GM21717 (cell line): ENCODE data around the gene TTC17.
"Not testable (repeated sequence)": the region's sequence is repeated elsewhere in the genome, so short reads cannot be mapped to it uniquely, and the experiment has no call there.

Experiments
- ATAC-seq: cut with Tn5 transposase; IDR thresholded peaks from one replicate; pipeline ENCODE4 v1.9.1; 2021; ENCODE audit warnings: mild to moderate bottlenecking, moderate library complexity; ENCODE audit not compliant: unreplicated experiment

The TTC17 gene, protein sequence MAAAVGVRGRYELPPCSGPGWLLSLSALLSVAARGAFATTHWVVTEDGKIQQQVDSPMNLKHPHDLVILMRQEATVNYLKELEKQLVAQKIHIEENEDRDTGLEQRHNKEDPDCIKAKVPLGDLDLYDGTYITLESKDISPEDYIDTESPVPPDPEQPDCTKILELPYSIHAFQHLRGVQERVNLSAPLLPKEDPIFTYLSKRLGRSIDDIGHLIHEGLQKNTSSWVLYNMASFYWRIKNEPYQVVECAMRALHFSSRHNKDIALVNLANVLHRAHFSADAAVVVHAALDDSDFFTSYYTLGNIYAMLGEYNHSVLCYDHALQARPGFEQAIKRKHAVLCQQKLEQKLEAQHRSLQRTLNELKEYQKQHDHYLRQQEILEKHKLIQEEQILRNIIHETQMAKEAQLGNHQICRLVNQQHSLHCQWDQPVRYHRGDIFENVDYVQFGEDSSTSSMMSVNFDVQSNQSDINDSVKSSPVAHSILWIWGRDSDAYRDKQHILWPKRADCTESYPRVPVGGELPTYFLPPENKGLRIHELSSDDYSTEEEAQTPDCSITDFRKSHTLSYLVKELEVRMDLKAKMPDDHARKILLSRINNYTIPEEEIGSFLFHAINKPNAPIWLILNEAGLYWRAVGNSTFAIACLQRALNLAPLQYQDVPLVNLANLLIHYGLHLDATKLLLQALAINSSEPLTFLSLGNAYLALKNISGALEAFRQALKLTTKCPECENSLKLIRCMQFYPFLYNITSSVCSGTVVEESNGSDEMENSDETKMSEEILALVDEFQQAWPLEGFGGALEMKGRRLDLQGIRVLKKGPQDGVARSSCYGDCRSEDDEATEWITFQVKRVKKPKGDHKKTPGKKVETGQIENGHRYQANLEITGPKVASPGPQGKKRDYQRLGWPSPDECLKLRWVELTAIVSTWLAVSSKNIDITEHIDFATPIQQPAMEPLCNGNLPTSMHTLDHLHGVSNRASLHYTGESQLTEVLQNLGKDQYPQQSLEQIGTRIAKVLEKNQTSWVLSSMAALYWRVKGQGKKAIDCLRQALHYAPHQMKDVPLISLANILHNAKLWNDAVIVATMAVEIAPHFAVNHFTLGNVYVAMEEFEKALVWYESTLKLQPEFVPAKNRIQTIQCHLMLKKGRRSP

DNA sequence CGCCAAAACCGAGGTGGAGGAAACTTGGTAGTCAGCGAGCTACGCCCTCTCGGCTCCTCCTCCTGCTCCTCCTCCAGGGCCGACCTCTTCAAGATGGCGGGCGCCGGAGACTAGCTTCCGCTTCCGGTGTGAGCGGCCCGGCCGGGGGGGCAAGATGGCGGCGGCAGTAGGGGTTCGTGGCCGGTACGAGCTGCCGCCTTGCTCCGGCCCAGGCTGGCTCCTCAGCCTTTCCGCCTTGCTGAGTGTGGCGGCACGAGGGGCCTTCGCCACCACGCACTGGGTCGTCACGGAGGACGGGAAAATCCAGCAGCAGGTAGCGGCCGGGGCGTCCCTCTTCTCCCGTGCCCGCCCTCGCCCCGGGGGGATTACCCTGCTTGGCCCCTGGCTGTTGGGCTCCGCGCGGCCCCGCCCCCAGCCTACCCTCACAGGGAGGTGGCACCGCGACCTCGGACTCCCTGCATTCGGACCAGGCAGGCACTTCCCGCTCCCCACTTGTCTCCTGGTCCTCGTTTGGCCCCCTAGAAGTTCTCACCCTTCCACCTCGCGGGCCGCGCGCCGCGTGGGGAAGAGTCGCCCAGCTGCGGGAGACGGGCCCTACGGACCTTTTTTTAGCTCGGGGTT, at the start of gene TTC17:
Gene TTC17 (plus strand): TSS at position 120 of the 621 bp plus-strand sequence. CDS start 35 bp downstream, at position 155.
- ATAC-seq = peak; percentile 95

DNA sequence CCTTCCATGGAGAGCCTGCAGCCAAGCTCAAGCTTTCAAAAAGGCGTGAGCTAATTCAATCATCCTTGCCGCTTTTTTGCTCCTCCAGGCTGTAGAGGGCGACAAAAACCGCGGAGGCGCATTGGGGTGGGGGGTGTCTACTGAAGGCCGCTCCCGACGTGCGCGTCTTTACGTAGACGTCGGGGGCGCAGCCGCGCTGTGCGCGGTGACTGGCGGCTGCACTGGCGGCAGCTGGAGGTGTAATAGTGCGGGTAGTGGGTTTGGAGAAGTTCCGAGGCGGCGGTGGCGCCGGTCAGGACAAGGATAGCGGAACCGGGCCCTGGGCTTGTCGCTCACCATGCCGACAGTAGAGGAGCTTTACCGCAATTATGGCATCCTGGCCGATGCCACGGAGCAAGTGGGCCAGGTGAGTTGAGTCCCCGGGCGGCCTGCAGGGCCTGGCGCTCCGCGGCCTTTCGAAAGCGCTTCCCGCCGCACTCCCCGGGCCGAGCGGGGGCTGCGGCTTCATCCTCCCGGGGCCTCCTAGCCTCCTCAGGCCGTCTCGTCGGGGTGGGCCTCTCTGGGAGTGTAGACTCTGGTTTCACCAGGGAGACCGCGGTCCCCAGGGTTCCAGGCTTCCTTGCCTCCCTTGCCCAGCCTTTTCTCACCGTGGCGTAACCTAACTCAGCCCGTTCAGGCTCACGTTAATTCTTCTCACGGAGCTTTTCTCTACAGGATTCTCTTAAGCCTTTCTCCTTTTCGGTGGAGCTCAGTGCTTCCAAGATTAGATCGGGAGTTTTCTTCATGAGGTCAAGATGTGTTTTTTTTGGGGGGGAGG, 46.7 kb upstream of the TTC17 start, which contains the start of gene API5:
Gene API5 (plus strand): TSS at position 206 of the 817 bp plus-strand sequence. CDS start 132 bp downstream, at position 338.
- ATAC-seq = peak; percentile 99

DNA sequence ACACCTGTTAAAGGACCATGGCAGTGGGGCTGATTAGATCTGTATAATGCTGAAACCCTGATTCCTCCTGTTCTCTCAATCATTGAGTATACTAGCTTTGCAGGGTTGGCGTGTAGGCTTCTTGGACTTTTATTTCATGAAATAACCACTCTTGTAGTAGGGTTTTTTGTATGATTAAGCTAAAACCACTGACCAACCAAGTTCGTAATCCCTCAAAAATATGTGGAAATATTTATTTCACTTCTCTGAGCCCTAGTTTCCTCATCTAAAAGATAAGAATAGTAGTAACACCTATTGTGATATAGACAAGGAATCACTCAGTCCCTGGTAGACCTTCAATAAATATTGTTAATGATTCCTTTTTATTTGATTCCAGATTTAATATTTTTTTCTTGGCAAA, 42.8 kb upstream of the TTC17 start:
- no peak for ATAC-seq

DNA sequence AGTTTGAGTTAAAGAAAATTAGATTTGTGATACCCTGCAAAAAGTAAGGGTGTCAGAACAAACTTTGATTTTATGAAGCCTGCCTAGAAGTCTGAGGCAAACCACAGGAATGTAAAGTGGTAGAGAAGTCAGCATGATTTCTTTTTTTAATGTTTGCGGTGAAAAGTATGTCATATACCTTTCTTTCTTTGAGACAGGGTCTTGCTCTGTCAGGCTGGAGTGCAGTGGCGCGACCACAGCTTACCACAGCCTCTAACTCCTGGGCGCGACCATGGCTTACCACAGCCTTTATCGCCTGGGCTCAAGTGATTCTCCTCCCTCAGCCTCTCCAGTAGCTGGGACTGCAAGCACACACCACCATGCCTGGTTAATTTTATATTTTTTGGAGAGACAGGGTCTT, 42.3 kb upstream of the TTC17 start:
- no peak for ATAC-seq

DNA sequence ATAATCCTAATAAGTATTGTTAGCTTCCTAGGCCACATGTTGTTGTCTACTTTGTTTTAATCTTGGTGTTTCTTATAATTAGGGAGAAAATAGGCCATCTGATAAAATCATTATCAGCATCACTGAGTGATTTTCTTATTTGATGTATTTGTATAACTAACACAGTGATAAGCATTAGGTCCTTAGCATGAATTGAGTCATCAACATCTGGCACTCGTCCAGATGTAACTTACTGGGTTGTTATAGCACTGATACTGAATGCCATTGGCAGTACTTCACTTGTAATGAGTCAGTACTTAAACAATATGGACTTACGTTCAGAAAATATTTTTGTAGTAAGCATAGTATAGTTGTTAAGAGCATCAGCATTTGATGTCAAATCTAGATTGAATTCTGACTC, 30.7 kb upstream of the TTC17 start:
- ATAC-seq = no peak

DNA sequence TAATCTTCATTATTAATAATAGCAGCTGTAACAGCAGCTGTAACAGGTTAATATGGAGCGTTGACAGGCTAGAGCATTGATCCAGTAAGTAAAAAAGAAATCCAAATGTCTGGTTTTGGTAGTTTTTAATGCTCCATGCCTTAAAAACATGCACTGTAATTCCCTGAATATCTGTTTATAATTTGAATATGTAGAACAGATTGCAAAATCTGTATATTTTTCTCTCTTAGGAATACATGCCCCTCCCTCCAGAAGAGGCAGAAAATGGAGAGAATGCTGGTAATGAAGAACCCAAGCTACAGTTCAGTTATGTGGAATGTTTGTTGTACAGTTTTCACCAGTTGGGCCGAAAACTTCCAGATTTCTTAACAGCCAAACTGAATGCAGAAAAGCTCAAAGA, 30.2 kb upstream of the TTC17 start:
- no peak for ATAC-seq

DNA sequence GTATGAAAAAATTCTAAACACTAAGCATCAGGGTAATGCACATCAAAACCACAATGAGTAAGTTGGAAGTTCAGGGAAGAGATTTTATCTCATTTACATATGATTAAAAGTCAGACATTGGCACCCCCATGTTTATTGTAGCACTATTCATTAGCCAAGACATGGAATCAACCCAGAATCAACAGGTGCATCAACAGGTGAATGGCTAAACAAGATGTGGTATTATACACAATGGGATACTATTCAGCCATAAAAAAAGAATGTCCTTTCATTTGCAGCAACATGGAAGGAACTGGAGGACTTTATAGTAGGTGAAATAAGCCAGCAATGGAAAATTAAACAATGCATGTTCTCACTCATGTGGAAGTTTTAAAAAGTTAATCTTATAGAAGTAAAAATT, 17.6 kb upstream of the TTC17 start:
- no peak for ATAC-seq

DNA sequence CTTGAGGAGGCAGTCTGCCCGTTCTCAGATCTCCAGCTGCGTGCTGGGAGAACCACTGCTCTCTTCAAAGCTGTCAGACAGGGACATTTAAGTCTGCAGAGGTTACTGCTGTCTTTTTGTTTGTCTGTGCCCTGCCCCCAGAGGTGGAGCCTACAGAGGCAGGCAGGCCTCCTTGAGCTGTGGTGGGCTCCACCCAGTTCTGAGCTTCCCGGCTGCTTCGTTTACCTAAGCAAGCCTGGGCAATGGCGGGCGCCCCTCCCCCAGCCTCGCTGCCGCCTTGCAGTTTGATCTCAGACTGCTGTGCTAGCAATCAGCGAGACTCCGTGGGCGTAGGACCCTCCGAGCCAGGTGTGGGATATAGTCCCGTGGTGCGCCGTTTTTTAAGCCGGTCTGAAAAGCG, 7.3 kb upstream of the TTC17 start:
- not testable (repeated sequence) for ATAC-seq

DNA sequence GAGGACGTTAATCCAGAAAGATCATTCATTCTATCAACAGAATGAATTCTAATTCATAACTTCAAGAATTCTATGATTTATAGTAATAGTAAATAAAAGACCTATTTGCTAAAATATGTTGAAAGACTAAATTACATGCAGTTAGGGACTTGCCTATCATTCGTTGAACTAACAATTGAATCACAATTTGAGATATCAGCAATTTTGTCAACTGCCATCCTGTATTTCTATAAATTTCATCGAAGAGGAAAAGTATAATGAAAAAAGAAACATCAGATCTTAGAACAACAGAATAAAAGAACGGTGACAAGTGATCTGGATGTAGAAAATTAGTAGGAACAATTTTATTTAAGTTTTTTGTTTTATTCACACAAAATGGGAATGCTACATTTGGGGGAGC, 4.4 kb upstream of the TTC17 start:
- ATAC-seq = no peak

DNA sequence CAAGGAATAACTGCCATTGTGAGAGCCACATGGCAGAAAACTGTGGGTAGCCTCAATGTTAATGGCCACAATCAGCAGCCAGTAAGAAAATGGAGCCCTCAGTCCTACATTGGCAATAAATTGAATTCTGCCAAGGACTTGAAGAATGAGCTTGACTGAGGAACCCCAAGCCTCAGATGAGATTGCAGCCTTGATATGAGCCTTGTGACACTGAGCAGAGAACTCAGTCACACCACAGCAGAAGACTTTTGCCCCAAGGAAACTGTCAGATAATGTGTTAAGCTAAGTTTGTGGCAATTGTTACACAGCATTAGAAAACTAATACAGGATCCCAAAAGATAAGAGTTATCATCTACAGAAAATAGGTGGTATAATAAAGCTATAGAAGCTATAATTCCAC, 2.4 kb upstream of the TTC17 start:
- no peak for ATAC-seq

DNA sequence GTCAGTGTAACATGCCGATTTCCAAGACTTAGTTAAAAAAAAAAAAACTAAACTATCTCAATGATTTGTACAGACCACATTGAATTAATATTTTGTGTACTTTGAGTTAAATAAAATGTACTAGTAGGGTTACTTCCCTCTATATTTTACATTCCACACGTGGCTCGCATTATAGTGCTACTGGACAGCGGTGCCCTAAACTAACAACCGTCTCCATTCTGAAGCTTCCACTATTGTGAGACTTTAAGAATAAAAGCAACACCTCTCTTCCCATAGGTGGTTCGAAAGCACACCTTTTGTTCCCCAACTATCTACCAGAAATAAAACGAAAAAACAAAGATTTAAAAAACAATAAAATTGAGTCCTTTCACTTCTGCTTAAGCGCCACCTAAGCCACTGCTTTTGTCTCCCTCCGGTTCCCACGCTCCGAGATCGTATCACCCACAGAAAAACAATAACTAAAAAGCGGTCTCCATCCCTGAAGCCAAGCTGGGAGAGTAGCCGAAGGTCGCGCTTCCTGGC, 380 bp upstream of the TTC17 start:
- no peak for ATAC-seq

DNA sequence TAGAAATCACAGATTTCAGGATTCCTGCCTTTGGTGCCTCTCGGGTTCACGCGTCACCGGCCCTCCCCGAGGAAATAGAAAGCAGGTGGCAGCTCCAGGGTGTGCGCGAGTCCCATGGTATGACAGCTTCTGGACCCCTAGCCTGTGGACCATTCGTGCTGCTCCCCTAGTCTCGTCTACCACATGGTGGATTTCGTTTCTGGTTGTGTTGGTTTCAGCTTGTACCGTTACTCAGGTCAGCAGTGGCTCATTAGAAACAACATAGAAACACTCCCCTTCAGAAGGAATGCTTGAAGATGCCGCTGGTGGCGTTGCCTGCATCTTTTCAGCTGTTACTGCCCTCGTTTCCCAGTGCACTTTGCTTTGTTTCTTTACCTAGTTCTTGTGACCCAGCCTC, 700 bp downstream of the TTC17 start:
- ATAC-seq = peak; percentile 59

DNA sequence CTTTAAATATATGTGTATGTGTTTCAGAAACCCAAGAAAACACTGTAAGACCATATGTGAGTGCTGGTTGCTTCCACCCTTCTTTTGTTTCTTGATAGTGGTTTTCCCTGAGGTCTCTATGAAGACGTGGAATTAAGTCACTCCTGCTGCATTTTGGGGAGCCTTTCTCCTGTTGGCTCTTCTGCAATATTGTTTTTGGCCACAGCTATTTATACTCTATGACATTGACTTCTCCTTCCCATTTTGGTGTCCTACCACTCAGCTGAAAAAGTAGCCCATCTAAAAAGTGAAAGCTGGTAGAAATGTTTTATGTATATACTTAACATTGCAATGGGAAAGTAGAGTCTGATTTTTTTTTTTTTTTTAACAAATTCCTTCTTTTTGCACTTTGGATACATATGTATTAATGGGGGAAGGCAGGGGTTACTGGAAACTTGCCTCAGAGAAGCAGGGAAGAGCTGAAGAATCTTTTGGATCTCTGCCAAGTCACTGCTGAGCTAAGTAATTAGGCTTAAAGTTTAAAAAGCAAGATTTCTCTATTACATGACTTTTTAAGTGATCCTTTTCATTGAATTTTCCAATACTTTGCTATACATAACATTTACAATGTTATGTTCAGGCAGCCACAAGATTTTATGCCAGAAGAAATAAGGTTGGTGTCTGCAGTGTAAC, 1.8 kb downstream of the TTC17 start:
- no peak for ATAC-seq

DNA sequence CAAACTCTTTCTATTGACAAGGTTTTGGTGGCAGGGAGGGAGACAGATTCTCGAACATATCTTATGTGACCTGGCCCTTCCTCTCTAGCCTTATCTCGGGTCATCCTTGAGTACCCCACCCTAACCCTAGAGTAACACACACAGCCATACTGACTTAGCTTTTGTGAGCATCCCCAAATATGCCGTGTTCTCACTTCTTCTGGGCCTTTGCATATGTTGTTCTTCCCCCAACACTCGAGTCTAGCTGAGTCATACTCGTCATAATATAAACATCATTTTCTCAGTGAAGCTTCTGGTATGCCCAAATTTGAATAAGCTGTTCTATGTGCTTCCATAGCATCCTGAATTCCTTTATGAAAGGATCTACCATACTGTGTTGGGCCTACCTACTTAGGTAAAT, 8.0 kb downstream of the TTC17 start:
- no peak for ATAC-seq

DNA sequence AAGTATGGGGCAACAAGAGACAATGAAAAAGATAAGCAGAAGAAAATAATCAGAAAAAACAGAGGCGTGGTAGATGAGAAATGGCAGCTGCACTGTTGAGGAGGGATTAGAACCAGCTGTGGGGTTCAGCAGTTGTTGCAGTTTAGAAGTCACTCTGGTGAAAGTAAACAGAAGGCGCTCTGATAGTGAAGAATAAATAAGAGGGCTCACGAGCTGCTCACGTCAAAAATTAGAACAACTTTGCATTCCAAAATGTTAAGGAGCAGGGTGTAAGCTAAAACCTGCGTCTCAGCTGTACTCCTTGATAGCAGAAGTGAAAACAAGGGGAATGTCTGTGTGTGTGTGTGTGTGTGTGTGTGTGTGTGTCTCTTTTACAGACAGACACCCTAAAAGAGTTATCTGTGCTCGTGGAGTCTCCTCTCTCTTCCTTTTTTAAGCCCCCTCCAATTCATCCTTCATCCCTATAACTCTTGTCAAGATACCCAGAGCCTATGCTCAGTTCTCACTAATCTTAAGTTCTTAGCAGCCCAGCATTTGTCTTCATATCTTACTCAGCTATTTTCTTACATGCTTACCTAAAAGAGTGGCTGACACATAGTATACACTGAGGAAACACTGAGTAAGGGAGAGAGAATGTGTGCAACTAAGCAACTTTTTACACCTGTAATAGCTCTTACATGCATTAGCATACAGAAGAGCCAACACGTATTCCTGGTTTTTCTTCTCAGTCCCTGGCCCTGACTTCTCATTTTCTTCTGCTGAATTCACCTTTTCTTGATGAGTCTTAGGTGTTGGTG, 8.9 kb downstream of the TTC17 start:
- ATAC-seq = no peak

DNA sequence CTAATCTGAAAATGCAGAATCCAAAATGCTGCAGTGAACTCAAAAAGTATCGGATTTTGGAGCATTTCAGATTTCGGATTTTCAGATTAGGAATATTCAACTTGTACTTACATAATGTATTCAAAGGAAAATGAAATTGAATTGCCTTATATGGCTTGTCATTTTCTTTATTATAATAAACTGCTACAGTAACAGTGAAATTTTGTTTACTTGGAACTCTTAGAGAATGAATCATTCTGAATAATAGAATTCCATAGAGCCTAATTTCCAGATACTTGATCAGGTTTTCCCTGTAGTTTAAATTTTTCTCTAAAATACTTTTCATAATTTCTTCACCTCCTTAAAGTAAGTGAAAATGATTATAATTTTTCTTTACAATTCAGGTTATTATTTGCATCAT, 17.3 kb downstream of the TTC17 start:
- ATAC-seq = no peak

DNA sequence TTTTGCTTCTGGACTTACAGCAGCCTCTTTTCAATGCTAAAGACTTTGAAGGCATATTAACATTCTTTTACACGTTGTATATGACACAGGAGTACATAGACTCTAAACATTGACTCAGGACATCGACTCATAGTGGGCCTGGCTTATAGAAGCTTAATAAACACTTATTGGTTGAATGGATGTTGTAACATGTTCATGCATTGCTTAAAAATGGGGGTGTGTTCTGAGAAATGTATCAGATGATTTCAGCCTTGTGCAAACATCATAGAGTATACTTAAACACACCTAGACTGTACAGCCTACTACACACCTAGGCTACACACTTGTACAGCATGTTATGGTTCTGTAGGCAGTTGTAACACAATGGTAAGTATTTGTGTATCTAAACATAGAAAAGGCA, 17.9 kb downstream of the TTC17 start:
- no peak for ATAC-seq

DNA sequence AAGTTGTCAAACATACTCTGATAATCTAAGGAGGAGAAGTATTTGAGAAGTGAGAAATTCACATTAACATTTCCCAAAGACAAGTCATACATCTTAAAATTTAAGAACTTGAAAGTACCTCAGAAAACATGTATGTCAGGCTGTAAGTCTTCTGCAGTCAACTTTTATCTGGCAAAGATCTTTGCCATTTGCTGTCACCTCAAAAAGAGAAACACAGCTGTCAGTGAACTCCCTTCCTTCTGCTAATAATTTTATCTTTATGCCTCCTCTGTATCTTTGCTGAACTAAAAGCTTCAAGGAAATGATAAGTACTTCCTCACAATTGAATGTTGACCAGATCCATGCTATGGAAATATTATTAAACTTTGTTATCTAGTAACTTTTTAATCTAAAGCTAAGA, 18.7 kb downstream of the TTC17 start:
- ATAC-seq = no peak

DNA sequence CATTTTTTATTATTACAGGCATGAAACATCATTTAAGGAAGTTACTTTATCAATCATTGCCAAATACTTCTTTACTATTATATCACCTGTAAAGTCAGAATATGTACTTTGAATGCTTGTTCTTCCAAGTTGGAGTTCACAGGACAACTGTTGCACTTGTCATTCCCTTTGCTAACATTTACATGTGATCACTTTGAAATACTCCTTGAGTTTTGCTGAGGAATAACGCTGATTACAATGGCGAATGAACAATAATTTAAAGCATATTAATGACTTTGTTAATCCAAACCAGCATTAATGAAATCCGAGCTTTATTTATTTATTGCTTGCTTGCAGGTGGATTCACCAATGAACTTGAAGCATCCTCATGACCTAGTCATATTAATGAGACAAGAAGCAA, 20.2 kb downstream of the TTC17 start:
- ATAC-seq = no peak
